ENCODE results near the gene EDNRA.

Gene EDNRA

DNA sequence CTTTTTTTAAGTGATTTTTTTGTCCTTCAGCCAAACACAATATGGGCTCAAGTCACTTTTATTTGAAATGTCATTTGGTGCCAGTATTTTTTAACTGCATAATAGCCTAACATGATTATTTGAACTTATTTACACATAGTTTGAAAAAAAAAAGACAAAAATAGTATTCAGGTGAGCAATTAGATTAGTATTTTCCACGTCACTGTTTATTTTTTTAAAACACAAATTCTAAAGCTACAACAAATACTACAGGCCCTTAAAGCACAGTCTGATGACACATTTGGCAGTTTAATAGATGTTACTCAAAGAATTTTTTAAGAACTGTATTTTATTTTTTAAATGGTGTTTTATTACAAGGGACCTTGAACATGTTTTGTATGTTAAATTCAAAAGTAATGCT, 62.1 kb downstream of the EDNRA start:
- no peak for DNase-seq

DNA sequence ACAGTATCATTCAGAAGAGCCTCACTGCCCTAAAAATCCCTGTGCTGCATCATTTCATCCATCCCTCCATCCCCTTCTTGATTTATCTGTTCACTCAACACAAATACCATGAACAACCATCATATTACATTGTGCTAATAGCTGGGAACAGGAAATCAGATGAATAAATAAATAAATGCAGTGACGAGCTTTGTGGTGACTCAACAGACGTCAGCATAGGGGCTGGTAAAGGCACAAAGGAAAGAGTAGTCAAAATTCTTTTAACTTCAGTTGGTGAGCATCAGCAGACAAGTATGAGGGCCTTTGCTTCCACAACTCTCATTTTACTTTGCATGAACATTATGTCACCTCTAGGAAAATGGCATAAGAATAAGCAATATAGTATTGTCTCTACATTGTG, 65.5 kb downstream of the EDNRA start:
- DNase-seq: no peak

DNA sequence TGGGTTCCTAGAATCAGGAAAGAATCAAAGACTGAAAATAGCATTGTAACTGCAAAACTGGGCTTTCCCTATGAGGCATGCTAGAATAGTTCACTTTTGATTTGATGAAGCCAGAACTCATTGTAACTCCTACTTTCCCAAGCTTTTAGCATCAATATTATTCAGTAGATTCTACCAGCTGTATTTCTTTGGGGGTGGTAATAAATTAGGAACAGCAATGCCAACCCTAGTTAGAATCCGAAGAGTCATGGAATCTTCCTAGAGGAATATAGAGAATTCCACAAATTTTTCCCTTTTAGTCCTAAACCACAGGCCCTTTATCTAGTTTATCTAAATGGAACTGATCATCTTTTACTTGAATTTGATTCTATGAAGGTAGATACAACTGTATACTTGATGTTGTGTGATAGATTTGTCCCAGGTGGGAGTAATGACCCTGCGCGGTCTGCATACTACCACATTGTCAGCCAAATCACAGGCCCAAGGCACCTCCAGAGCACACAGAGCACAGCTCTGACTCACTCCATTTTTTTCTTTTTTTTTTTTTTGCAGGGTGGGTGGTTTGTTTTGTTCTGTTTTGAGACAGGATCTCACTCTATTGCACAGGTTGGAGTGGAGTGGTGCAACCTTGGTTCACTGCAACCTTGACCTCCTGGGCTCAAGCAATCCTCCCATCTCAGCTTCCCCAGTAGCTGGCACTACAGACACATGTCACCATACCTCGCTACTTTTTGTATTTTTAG, 66.6 kb downstream of the EDNRA start:
- no peak for DNase-seq

DNA sequence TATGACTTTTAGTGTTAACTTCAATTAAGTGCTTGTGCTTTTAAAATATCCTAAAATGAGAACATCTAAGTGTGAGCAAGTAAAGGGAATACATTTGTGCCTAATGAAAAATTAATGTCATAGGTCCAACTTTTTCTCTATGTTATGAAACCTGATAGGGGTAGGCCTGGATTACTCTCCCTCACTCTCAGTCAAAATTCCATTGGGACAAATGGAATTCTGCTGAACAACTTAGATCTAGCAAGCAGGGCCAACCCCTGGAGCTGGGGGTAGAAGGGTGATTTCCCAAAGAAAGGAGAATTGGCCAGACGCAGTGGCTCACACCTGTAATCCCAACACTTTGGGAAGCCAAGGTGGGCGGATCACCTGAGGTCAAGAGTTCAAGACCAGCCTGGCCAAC, 67.4 kb downstream of the EDNRA start:
- no peak for DNase-seq

DNA sequence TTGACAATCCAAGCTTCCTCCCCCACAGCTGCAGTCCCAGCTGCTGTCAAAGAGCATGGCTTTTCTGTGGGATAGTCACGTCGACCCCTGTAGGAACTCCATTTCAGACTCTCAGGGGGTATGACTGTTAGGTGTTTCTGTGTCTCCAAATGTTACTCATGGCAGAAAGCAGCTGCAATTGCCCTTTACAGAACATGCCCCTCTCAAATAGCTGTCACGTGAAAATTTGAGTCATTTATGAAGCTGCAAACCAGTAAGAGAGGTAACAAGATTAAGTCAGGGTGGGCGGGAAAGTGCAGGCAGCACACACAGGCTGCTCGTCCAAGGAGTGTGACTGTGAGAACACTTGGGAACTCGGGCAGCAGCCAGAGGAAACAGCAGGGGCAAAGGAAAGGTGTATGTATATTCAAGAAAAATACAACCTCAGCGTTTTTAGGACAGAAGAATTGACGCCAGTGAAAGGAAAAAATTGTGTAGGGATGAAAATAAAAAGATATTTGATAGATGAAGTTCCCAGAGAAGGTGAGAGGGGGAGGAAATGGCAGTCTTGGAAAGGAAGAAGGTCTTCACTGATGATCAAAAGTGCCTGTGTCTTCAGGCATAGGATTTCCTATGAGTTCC, 69.8 kb downstream of the EDNRA start:
- DNase-seq: no peak

DNA sequence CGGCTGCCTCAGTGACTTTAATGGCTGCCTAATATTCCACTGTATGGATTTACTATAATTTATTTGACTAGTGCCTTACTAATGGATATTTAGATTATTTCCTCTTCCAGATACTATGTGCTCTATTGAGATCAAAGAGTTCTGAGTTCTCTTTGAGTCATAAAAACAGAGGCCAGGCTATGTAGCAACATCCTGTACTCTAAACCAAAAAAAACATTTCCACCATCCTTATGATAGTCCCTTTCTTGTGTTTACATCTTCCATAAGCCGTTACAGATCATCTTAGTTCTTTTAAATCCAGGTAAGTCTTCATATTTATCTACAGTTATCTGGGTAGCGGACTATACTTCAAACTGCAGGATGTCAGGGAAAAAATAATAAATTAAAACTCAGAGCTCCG, 79.7 kb downstream of the EDNRA start:
- DNase-seq: no peak

DNA sequence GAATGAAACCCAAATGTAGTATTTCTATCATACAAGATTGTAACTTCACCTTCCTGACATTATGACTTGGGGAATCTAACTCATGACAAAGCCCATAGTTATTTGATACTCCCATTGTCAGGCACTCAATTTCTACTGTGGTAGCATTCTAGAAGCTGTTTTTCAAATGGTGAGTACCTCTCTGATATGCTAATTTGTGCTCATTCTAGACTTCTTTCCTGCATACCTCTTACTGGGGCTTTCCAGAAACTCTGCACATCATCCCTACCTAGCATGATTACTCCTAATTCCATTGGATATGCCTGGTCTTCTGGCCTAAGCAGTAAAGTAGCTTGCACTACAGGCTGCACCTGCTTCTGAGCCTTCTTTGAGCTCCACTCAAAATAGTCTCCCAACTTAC, 85.9 kb downstream of the EDNRA start:
- DNase-seq: no peak

DNA sequence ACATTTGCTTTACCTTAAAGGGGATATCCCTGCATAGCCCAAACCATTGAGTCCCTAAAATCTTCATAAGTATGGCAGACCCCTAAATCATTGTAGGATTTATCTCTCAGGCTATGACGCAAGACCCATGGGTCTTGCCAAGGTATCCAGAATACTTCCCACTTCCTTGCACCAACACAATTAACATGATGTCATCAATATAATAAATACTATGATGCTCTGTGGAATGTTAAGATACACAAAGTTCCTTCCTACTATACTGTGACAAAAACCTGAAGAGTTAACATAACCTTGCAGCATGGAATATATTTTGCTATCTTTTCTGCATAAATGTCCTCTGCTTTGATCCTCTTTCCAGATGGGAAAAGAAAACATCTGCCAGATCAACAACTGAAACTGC, 86.4 kb downstream of the EDNRA start:
- no peak for DNase-seq

DNA sequence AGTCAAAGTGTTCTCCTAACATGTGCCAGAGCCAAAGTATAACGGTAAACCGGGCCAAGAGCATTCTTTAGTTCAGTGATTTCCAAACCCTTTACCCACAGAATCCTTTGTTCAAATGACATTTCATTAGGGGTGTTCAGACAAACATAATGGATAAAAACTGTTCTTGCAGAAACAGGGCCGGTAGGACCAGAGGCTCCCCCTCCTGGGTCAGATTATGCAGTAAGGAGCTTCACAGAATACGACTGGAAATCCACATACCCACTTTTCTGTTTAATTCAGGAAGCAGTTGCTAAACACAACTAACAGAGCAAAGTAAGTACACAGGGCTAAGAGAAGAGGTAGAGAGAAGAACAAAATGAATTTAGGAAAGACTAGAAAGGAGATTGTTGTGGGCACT, 89.7 kb downstream of the EDNRA start:
- DNase-seq: no peak

DNA sequence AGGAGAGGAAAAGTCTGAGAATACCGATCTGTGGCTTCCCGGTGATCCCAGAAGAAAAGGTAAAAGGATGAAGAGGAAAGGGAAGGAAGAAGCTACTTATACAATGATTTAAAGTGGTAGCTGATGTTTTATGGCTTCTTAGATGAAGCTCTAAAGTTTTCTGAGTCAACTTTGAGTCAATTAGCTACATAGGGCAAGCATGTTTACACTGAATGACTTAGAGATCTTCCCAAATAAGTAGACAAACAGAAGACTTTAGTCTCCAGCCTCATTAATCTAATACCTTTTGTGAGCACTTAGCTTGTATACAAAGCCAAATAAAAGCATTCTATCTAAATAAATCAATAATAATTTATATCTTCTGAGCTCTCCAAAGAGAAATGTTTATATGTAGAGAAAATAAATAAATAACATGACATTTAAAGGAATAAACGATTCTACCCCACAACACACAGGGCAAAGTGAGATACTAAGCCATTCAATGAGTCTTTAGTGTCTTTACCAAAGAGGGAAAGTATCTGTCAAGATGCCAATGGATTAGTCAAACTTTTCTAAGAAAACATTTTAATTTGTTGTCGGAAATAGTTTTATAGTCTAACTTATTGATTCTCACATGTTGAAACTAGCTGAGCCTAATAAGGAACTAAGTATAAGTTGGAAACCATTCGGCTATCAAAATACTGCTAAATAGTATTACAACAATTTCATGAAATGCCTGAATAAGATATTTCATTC, 90.3 kb downstream of the EDNRA start:
- no peak for DNase-seq

DNA sequence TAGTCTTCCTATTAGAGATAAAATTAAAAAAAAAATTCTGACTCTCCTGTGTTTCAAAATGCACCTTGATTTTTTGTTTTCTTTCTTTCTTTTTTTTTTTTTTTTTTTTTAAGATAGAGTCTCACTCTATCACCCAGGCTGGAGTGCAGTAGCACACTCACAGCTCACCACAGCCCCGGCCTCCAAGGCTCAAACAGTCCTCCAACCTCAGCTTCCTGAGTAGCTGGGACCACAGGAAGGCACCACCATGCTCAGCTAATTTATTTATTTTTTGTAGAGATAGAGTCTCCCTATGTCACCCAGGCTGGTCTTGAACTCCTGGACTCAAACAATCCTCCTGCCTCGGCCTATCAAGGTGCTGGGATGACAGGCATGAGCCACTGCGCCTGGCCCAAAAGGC, 95.2 kb downstream of the EDNRA start:
- DNase-seq: no peak

DNA sequence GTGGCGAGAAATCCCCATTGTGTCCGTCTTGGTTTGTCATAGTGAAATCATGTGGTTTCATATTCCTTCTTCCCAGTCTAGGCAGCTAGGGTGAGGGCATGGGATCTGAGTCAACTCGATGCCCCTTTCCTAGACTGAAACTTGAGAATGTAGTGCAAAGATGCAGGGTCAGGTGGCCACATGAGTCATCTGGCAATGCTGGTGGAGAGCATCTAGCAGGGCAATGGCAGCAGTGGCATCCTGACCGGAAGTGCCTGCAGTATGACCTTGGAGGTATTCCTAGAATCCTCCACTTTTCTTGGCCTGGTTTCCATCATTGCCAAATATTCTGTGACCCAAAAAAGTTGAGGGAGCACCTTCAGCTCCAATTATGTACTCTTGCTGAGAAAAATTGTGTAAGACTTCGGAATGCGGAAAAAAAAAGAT, 97.2 kb downstream of the EDNRA start:
- DNase-seq: no peak

DNA sequence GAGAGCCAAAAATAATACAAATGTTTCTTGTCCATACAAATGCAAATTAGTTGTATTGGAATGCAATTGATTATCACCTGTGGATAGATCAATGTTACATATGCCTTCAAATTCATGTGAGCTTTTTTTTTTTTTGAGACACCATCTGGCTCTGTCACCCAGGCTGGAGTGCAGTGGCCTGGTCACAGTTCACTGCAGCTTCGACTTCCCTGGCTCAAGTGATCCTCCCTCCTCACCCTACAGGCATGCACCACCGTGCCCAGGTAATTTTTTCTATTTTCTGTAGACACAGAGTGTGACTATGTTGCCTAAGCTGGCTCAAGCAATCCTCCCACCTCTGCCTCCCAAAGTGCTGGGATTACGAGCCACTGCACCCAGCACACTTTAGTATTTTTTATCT, 97.7 kb downstream of the EDNRA start:
- DNase-seq: no peak

DNA sequence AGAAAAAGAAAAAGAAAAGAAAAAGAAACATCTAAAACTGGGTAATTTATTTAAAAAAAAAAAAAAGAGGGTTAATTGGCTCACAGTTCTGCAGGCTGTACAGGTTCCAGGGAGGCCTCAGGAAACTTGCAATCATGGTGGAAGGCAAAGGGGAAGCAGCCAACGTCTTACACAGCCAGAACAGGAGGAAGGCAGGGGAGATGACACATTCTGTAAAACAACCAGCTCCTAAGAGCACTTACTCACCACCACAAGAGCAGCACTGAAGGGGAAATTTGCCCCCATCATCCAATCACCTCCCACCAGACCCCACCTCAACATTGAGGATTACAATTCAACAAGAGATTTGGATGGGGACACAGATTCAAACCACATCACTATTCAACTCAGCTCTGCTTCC, 99.5 kb downstream of the EDNRA start:
- DNase-seq: no peak

DNA sequence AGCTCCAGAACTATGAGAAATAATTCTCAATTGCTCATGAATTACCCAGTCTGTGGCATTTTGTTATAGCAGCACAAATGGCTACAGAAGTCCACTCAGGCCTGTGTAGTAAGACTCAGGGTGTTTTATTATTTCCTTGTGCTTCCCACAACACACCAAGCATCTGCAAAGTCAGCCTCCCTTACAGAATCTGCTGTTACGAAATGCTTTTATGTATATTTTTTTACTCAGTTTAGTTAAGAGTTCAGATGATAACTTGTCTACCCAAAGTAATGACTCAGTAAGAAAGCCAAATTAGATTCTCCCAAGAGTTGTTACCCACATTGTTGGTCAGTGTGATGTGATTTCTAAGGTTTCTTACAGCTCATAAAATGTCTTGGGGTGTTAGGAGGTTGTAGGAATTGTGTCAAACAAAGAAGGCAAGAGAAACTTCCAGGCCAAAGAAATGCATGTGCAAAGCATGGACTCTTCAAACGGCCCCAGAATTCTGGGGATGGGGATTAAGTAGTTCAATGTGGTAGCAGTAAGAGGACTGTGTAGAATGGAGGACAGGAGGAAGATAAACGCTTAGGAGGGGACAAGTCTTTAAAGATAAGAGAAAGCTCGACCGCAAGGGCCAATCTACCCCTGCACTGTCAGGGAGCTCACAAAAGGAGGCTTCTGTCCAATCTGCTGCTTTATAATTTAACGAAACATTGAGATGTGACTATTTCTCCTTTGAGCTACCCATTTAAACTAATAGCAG, 100.9 kb downstream of the EDNRA start:
- DNase-seq: no peak

DNA sequence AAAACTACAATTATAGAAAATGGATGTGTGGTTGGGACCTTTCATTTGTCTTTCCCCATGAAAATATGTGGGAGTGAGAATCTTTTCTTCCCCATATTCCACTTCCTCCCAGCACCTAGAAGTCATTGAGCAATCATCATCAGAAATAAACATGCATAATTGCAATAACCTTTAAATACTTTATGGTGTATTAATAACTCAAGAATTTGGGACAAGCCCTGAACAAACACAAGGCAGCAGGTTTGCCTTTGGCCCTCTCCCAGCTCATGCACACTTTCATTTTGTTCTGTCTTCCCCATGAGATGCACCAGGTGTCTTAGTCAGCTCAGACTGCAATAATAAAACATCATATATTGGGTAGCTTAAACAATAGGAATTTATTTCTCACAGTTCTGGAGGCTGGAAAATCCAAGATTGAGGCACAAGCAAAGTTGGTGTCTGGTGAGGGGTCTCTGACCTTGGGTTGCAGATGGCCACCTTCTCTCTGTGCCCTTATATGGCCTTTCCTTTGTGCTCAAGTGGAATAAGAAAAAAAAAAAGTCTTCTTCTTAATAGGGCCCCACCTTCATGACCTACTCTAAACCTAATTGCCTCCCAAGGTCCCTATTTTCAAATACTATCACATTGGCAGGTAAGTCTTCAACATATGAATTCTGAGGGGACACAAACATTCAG, 101.6 kb downstream of the EDNRA start:
- DNase-seq: no peak

DNA sequence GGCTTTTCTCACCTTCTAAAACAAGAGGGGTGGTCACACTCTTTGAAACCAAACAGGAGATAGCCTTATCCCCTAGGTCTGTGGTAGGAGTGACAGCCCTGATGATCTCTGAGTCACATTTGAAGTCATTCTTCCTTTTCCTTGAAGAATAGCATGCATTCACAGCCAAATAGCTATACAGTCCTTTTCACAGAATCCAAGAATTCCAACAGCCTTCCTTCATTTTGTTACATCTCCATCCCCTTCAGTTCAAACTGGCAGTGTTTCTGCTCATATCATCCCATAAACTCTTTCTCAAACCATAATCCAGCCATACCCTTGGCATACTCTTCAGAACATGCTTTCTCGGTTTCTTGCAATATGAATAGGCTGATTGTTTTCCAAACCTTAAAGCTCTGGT, 103.0 kb downstream of the EDNRA start:
- DNase-seq: no peak

DNA sequence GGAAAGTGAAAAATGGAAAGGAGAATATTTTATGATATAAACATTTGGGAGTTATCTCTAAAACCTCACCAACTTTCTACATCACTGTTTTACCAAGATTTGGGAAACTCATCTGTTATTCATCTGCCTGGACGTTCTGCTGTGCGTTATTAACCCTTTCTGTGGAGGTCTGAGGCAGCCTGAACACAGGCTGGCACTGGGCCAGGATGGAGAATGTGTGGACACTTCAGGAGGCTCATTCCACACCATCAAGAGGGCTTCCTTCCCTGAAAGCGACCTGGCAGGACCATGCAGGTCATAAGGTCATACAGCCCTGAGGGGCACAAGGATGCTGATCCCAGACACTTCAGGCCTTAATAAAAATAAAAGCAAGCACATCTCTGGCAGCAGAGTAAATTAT, 105.1 kb downstream of the EDNRA start:
- no peak for DNase-seq

DNA sequence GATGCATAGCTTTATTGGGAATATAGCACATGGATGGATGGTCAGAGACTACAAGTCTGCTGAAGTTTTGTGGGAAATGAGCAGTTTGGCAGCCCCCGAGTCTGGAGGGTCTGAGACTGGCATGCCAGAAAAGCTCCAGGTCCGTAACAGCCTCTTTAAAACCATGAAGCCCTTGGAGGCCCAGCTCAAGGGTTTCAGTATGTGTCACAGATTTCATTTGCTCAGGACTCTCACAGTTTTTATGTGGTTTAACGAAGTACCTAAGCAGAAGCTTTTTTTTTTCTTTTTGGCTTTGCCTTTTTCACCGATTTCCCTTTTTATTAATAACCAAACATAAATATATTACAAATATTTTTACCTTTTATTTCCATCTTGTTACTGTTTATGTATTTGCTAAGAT, 105.7 kb downstream of the EDNRA start:
- DNase-seq: no peak

DNA sequence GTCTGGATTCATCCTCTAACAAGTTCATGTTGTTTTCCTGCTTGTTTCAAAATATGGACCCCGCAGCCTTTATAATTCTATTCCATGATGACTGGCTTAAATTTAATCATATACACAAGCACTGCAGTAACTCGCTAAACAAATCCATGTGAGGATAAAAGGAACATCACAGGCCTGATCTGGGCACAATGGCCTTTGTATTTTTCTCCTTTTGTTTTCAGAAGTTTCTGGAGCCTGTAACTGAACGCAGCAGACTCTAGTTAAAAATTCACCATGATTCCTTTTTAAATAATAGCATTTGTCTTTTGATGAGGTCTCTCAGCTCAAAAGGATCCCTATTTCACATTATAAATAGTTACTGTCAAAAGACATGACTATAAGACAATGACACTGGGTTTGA, 106.1 kb downstream of the EDNRA start:
- DNase-seq: no peak

DNA sequence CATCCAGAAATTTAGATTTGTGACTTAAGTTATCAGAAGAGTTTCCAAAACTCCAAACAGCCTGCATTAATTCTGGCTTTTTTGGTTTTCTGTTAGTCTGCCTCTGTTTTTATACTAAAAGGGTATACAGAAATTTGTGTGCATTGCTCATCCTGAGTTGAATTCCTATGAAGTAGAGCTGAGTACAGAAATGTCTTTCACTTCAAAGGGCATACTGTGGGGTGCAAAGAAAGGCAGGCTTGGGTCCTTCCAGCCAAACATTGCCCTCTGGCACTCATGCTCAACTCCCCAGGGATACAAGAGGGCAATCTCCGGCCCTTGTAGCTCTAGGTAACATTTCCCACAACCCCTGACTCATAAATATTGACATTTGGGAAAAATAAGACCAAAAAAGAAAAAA, 108.7 kb downstream of the EDNRA start:
- no peak for DNase-seq

DNA sequence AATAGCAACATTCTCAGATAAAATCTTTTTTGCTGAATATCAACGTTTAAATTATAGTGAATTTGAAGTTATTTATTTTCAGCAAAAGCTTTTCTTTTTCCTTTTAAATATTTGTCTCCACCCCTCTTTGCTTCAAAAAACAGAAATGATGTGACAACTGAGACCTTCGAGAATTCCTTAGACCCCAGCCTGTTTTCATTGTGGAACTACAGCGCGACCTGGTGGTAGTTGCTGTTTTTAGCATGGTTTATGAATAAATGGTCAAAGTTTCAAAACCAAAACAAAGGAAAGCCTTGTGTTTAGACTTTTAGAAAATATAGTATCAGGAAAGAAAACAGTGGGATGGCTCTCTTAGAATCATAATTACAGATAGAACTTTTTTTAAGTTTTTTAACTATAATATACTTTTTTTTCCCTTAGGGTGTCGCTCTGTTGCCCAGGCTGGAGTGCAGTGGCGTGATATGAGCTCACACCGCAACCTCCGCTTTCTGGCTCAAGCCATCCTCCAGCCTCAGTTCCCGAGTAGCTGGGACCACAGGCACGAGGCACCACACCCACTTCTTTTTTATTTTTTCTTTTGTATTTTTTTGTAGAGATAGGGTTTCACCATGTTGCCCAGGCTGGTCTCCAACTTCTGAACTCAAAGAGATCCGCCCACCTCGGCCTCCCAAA, 109.5 kb downstream of the EDNRA start:
- peak; percentile 14 for DNase-seq

Data from activated T-cell treated with anti-CD3 and anti-CD28 coated beads for 4 hours (primary cell).